ENCODE data around the gene SLC22A23.

SLC22A23 gene

GRCh38 chr6:3358413-3359100 lies 98.3 kb downstream of the SLC22A23 start:
- H3K4me3 ChIP-seq (ENCODE audit: low read length): no peak overlapping the region
- no peak for DNase-seq (ENCODE audit: low read depth)
- TF ChIP-seq CTCF (conservative IDR thresholded peaks at IDR 0.05; ENCODE audit: low read depth, low read length): no peak

GRCh38 chr6:3357678-3358077 lies 99.2 kb downstream of the SLC22A23 start:
- no peak overlapping the region for H3K4me3 ChIP-seq (ENCODE audit: low read length)
- DNase-seq (ENCODE audit: low read depth): no peak
- no peak for TF ChIP-seq CTCF (conservative IDR thresholded peaks at IDR 0.05; ENCODE audit: low read depth, low read length)

GRCh38 chr6:3356824-3357420 lies 99.9 kb downstream of the SLC22A23 start:
- no peak overlapping the region for H3K4me3 ChIP-seq (ENCODE audit: low read length)
- TF ChIP-seq CTCF (conservative IDR thresholded peaks at IDR 0.05; ENCODE audit: low read depth, low read length): no peak

GRCh38 chr6:3356056-3356823 lies 100.6 kb downstream of the SLC22A23 start:
- H3K4me3 ChIP-seq (ENCODE audit: low read length): peak overlapping the region; percentile 45
- TF ChIP-seq CTCF (conservative IDR thresholded peaks at IDR 0.05; ENCODE audit: low read depth, low read length): no peak
- no peak for DNase-seq (ENCODE audit: low read depth)

More at GRCh38 chr6:3356824-3357420, 99.9 kb downstream of the SLC22A23 start:
- no peak for DNase-seq (ENCODE audit: low read depth)

GRCh38 chr6:3355358-3356055 lies 101.3 kb downstream of the SLC22A23 start:
- TF ChIP-seq CTCF (conservative IDR thresholded peaks at IDR 0.05; ENCODE audit: low read depth, low read length): no peak
- no peak for DNase-seq (ENCODE audit: low read depth)
- H3K4me3 ChIP-seq (ENCODE audit: low read length): peak overlapping the region; percentile 32

- TF ChIP-seq CTCF (conservative IDR thresholded peaks at IDR 0.05; ENCODE audit: low read depth, low read length): no peak
- H3K4me3 ChIP-seq (ENCODE audit: low read length): no peak overlapping the region
Measured at GRCh38 chr6:3355011-3355357, 101.9 kb downstream of the SLC22A23 start.

More at GRCh38 chr6:3355011-3355357, 101.9 kb downstream of the SLC22A23 start:
- DNase-seq (ENCODE audit: low read depth): no peak

Data from retinal pigment epithelial cell (primary cell).